SK-N-SH treated with all-trans-retinoic acid at 6 μM for 48 hours (cell line): ENCODE results near the gene SRRM2.

Experiments used
- ATAC-seq: fragments of 200-7000 bp; cut with Tn5 transposase; 3 replicates; pipeline ENCODE4 v1.9.1; 2020; ENCODE audit warnings: mild to moderate bottlenecking, moderate library complexity
- ARNTL ChIP-seq: fragments of 450-650 bp; formaldehyde crosslinking; IDR thresholded peaks from 2 replicates; pipeline ENCODE4 v1.5.0; 2020; ENCODE audit warnings: low read depth, mild to moderate bottlenecking, moderate library complexity, borderline replicate concordance
- BACH2 ChIP-seq: fragments of 250-450 bp; sonication (Bioruptor Pico); IDR thresholded peaks from 2 replicates; pipeline ENCODE4 v1.9.0; 2021; ENCODE audit warnings: mild to moderate bottlenecking, borderline replicate concordance
- CSDC2 ChIP-seq: fragments of 250-450 bp; sonication (Bioruptor Pico); IDR thresholded peaks from 2 replicates; pipeline ENCODE4 v1.5.0; 2020; ENCODE audit warnings: mild to moderate bottlenecking, moderate library complexity
- CSRNP3 ChIP-seq: fragments of 250-450 bp; sonication (Bioruptor Pico); IDR thresholded peaks from 2 replicates; pipeline ENCODE4 v1.5.1; 2021; ENCODE audit warnings: mild to moderate bottlenecking, moderate library complexity
- ESRRG ChIP-seq: fragments of 250-450 bp; sonication (Bioruptor Pico); IDR thresholded peaks from 2 replicates; pipeline ENCODE4 v1.6.1; 2021; ENCODE audit warnings: mild to moderate bottlenecking
- GLIS3 ChIP-seq: fragments of 250-450 bp; sonication (Bioruptor Pico); IDR thresholded peaks from 2 replicates; pipeline ENCODE4 v1.5.0; 2020; ENCODE audit warnings: mild to moderate bottlenecking, moderate library complexity
- ISL1 ChIP-seq: fragments of 250-450 bp; sonication (Bioruptor Pico); IDR thresholded peaks from 2 replicates; pipeline ENCODE4 v2.1.2; 2022; ENCODE audit warnings: mild to moderate bottlenecking, moderate library complexity
- OSR1 ChIP-seq: fragments of 250-450 bp; sonication (Bioruptor Pico); IDR thresholded peaks from 2 replicates; pipeline ENCODE4 v1.8.0; 2022; ENCODE audit warnings: moderate library complexity, mild to moderate bottlenecking, inconsistent platforms
- PPARA ChIP-seq: fragments of 250-450 bp; sonication (Bioruptor Pico); IDR thresholded peaks from 2 replicates; pipeline ENCODE4 v1.5.0; 2020; ENCODE audit warnings: mild to moderate bottlenecking, borderline replicate concordance
- RARB ChIP-seq: fragments of 250-450 bp; sonication (Bioruptor Pico); IDR thresholded peaks from 2 replicates; pipeline ENCODE4 v1.8.0; 2021; ENCODE audit warnings: mild to moderate bottlenecking, moderate library complexity
- SNAI2 ChIP-seq: fragments of 250-450 bp; sonication (Bioruptor Pico); IDR thresholded peaks from 2 replicates; pipeline ENCODE4 v1.5.0; 2020; ENCODE audit warnings: mild to moderate bottlenecking, moderate library complexity
- TCF4 ChIP-seq: fragments of 250-450 bp; sonication (Bioruptor Pico); IDR thresholded peaks from 2 replicates; pipeline ENCODE4 v1.8.0; 2021; ENCODE audit warnings: mild to moderate bottlenecking, moderate library complexity, borderline replicate concordance
- TOX ChIP-seq: fragments of 250-450 bp; sonication (Bioruptor Pico); IDR thresholded peaks from 2 replicates; pipeline ENCODE4 v1.8.0; 2021; ENCODE audit warnings: mild to moderate bottlenecking, moderate library complexity, borderline replicate concordance
- ZC3H10 ChIP-seq: fragments of 250-450 bp; sonication (Bioruptor Pico); IDR thresholded peaks from 2 replicates; pipeline ENCODE4 v1.5.1; 2021; ENCODE audit warnings: mild to moderate bottlenecking, moderate library complexity
- ZFP3 ChIP-seq: fragments of 250-450 bp; sonication (Bioruptor Pico); IDR thresholded peaks from 2 replicates; pipeline ENCODE4 v1.5.0; 2020; ENCODE audit warnings: mild to moderate bottlenecking, moderate library complexity
- ZFP30 ChIP-seq: fragments of 450-650 bp; formaldehyde crosslinking; IDR thresholded peaks from 2 replicates; pipeline ENCODE4 v1.5.0; 2022; ENCODE audit warnings: mild to moderate bottlenecking, moderate library complexity
- ZNF565 ChIP-seq: fragments of 450-650 bp; formaldehyde crosslinking; conservative IDR thresholded peaks from 2 replicates; pipeline ENCODE4 v1.5.0; 2020; ENCODE audit warnings: low read depth, mild to moderate bottlenecking, moderate library complexity
- ZNF70 ChIP-seq: fragments of 450-650 bp; formaldehyde crosslinking; IDR thresholded peaks from 2 replicates; pipeline ENCODE4 v1.5.0; 2020; ENCODE audit warnings: mild to moderate bottlenecking, moderate library complexity
- ZNF8 ChIP-seq: fragments of 450-650 bp; formaldehyde crosslinking; IDR thresholded peaks from 2 replicates; pipeline ENCODE4 v1.5.0; 2020; ENCODE audit warnings: mild to moderate bottlenecking, moderate library complexity
- TF ChIP-seq, protein P1 (sequence below): fragments of 250-450 bp; sonication (Bioruptor Pico); IDR thresholded peaks from 2 replicates; pipeline ENCODE4 v1.8.0; 2021; ENCODE audit warnings: low read depth, mild to moderate bottlenecking, moderate library complexity, borderline replicate concordance
- TF ChIP-seq, protein P2 (sequence below): fragments of 250-450 bp; sonication (Bioruptor Pico); IDR thresholded peaks from 2 replicates; pipeline ENCODE4 v1.5.1; 2020; ENCODE audit warnings: low read depth, mild to moderate bottlenecking, moderate library complexity
- TF ChIP-seq, protein P3 (sequence below): fragments of 250-450 bp; sonication (Bioruptor Pico); IDR thresholded peaks from 2 replicates; pipeline ENCODE4 v1.5.0; 2020; ENCODE audit warnings: mild to moderate bottlenecking, moderate library complexity
- TF ChIP-seq, protein P4 (sequence below): fragments of 250-450 bp; sonication (Bioruptor Pico); IDR thresholded peaks from 2 replicates; pipeline ENCODE4 v1.8.0; 2020; ENCODE audit warnings: mild to moderate bottlenecking, moderate library complexity, borderline replicate concordance

Gene SRRM2

GRCh38 chr16:2767891-2768290 lies 15.5 kb downstream of the SRRM2 start:
- no peak for ATAC-seq
- TF ChIP-seq ESRRG (CRISPR knock-in tag) (no peak), ZC3H10 (CRISPR knock-in tag) (no peak), ZNF565 (CRISPR knock-in tag) (no peak), ZNF70 (CRISPR knock-in tag) (no peak), OSR1 (CRISPR knock-in tag) (no peak), TOX (no peak)
- TF ChIP-seq, protein P1, sequence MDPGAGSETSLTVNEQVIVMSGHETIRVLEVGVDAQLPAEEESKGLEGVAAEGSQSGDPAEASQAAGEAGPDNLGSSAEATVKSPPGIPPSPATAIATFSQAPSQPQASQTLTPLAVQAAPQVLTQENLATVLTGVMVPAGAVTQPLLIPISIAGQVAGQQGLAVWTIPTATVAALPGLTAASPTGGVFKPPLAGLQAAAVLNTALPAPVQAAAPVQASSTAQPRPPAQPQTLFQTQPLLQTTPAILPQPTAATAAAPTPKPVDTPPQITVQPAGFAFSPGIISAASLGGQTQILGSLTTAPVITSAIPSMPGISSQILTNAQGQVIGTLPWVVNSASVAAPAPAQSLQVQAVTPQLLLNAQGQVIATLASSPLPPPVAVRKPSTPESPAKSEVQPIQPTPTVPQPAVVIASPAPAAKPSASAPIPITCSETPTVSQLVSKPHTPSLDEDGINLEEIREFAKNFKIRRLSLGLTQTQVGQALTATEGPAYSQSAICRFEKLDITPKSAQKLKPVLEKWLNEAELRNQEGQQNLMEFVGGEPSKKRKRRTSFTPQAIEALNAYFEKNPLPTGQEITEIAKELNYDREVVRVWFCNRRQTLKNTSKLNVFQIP: no peak
- TF ChIP-seq, protein P2, sequence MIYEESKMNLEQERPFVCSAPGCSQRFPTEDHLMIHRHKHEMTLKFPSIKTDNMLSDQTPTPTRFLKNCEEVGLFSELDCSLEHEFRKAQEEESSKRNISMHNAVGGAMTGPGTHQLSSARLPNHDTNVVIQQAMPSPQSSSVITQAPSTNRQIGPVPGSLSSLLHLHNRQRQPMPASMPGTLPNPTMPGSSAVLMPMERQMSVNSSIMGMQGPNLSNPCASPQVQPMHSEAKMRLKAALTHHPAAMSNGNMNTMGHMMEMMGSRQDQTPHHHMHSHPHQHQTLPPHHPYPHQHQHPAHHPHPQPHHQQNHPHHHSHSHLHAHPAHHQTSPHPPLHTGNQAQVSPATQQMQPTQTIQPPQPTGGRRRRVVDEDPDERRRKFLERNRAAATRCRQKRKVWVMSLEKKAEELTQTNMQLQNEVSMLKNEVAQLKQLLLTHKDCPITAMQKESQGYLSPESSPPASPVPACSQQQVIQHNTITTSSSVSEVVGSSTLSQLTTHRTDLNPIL (CRISPR knock-in tag): no peak

GRCh38 chr16:2768403-2769089 lies 16.1 kb downstream of the SRRM2 start:
- no peak for ATAC-seq
- TF ChIP-seq RARB (CRISPR knock-in tag): no peak
- no peak for TF ChIP-seq ISL1
- TF ChIP-seq, protein P3, sequence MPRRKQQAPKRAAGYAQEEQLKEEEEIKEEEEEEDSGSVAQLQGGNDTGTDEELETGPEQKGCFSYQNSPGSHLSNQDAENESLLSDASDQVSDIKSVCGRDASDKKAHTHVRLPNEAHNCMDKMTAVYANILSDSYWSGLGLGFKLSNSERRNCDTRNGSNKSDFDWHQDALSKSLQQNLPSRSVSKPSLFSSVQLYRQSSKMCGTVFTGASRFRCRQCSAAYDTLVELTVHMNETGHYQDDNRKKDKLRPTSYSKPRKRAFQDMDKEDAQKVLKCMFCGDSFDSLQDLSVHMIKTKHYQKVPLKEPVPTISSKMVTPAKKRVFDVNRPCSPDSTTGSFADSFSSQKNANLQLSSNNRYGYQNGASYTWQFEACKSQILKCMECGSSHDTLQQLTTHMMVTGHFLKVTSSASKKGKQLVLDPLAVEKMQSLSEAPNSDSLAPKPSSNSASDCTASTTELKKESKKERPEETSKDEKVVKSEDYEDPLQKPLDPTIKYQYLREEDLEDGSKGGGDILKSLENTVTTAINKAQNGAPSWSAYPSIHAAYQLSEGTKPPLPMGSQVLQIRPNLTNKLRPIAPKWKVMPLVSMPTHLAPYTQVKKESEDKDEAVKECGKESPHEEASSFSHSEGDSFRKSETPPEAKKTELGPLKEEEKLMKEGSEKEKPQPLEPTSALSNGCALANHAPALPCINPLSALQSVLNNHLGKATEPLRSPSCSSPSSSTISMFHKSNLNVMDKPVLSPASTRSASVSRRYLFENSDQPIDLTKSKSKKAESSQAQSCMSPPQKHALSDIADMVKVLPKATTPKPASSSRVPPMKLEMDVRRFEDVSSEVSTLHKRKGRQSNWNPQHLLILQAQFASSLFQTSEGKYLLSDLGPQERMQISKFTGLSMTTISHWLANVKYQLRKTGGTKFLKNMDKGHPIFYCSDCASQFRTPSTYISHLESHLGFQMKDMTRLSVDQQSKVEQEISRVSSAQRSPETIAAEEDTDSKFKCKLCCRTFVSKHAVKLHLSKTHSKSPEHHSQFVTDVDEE (CRISPR knock-in tag): no peak
- TF ChIP-seq ZFP30: no peak
- TF ChIP-seq ZNF565 (CRISPR knock-in tag): no peak
- no peak for TF ChIP-seq CSRNP3 (CRISPR knock-in tag)
- no peak for TF ChIP-seq TOX
- TF ChIP-seq PPARA (CRISPR knock-in tag): no peak
- no peak for TF ChIP-seq ARNTL (CRISPR knock-in tag)
- TF ChIP-seq SNAI2 (CRISPR knock-in tag): no peak
- TF ChIP-seq, protein P2 (CRISPR knock-in tag): no peak
- no peak for TF ChIP-seq GLIS3
- TF ChIP-seq ZFP3 (CRISPR knock-in tag): no peak
- no peak for TF ChIP-seq CSDC2
- no peak for TF ChIP-seq TCF4 (CRISPR knock-in tag)
- TF ChIP-seq ZNF8 (CRISPR knock-in tag): no peak
- no peak for TF ChIP-seq BACH2 (CRISPR knock-in tag)
- no peak for TF ChIP-seq ZNF70 (CRISPR knock-in tag)

DNA sequence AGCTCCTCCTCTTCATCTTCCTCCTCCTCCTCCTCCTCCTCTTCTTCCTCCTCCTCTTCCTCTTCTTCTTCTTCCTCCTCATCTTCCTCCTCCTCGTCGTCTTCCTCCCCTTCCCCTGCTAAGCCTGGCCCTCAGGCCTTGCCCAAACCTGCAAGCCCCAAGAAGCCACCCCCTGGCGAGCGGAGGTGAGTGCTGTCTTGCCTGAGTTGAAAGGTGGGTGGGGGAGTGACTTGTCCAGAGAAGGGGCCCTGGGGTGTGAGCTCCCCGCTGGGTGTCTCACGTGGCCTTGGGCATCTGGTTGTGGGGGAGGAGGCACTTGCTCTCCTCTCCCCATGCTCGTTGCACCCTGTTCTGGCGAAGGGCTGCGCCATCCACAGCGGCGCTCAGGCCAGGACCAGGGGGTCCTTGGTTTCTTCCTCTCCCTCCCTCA lies 16.7 kb downstream of the SRRM2 start:
- TF ChIP-seq BACH2 (CRISPR knock-in tag) (no peak), ESRRG (CRISPR knock-in tag) (no peak), GLIS3 (no peak), ZFP3 (CRISPR knock-in tag) (no peak), TOX (no peak), ZC3H10 (CRISPR knock-in tag) (no peak)
- TF ChIP-seq, protein P4, sequence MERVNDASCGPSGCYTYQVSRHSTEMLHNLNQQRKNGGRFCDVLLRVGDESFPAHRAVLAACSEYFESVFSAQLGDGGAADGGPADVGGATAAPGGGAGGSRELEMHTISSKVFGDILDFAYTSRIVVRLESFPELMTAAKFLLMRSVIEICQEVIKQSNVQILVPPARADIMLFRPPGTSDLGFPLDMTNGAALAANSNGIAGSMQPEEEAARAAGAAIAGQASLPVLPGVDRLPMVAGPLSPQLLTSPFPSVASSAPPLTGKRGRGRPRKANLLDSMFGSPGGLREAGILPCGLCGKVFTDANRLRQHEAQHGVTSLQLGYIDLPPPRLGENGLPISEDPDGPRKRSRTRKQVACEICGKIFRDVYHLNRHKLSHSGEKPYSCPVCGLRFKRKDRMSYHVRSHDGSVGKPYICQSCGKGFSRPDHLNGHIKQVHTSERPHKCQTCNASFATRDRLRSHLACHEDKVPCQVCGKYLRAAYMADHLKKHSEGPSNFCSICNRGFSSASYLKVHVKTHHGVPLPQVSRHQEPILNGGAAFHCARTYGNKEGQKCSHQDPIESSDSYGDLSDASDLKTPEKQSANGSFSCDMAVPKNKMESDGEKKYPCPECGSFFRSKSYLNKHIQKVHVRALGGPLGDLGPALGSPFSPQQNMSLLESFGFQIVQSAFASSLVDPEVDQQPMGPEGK (CRISPR knock-in tag): no peak

More for the DNA sequence above, 16.7 kb downstream of the SRRM2 start:
- ATAC-seq: no peak; the same call in 2 of the 3 replicates
